GM23248 (cell line): ENCODE measurements around the gene TMA7. TPM values are rescaled to one million over a fixed set of nuclear protein-coding genes. Genes with fewer than 3 reads are reported as not detected.
"Not testable (repeated sequence)": the region's sequence is repeated elsewhere in the genome, so short reads cannot be mapped to it uniquely, and the experiment has no call there.

Source experiments
- DNase-seq: peaks from one replicate; pipeline ENCODE4 v3.0.0-alpha.2; 2015
- H2AFZ ChIP-seq: fragments of 200-600 bp; sonication (generic); 2 replicates; pipeline ENCODE4 v1.6.1; 2016; ENCODE audit warnings: antibody characterized with exemption
- H3F3A ChIP-seq: fragments of 200-600 bp; sonication (generic); 2 replicates; pipeline ENCODE4 v1.6.1; 2016; ENCODE audit warnings: mild to moderate bottlenecking, antibody characterized with exemption, mixed run types; ENCODE audit not compliant: insufficient read depth
- H3K27ac ChIP-seq: fragments of 200-600 bp; sonication (generic); 2 replicates; pipeline ENCODE4 v1.5.1; 2016; ENCODE audit warnings: mild to moderate bottlenecking
- H3K27me3 ChIP-seq: fragments of 200-600 bp; sonication (generic); replicated peaks from 2 replicates; pipeline ENCODE4 v1.6.1; 2016; ENCODE audit warnings: mild to moderate bottlenecking; ENCODE audit not compliant: insufficient read depth
- H3K36me3 ChIP-seq: fragments of 200-600 bp; sonication (generic); 2 replicates; pipeline ENCODE4 v1.6.1; 2016; ENCODE audit warnings: low read depth, mild to moderate bottlenecking
- H3K4me1 ChIP-seq: fragments of 200-600 bp; sonication (generic); 2 replicates; pipeline ENCODE4 v1.6.1; 2016; ENCODE audit warnings: mild to moderate bottlenecking; ENCODE audit not compliant: insufficient read depth
- H3K4me2 ChIP-seq: fragments of 200-600 bp; sonication (generic); one replicate; pipeline ENCODE4 v1.6.1; 2016; ENCODE audit warnings: mild to moderate bottlenecking; ENCODE audit not compliant: unreplicated experiment
- H3K4me3 ChIP-seq: fragments of 200-600 bp; sonication (generic); 2 replicates; pipeline ENCODE4 v1.5.1; 2016; ENCODE audit warnings: mild to moderate bottlenecking
- H3K79me2 ChIP-seq: fragments of 200-600 bp; sonication (generic); 2 replicates; pipeline ENCODE4 v1.6.1; 2016; ENCODE audit warnings: mild to moderate bottlenecking; ENCODE audit not compliant: insufficient read depth
- H3K9ac ChIP-seq: fragments of 200-600 bp; sonication (generic); 2 replicates; pipeline ENCODE4 v1.6.1; 2016; ENCODE audit warnings: mild to moderate bottlenecking
- H3K9me2 ChIP-seq: fragments of 200-600 bp; sonication (generic); 2 replicates; pipeline ENCODE4 v1.6.1; 2016; ENCODE audit warnings: mixed run types, mild to moderate bottlenecking, moderate library complexity; ENCODE audit not compliant: insufficient read depth
- H3K9me3 ChIP-seq: fragments of 200-600 bp; sonication (generic); one replicate; pipeline ENCODE4 v1.6.1; 2017; ENCODE audit warnings: low read depth
- H4K20me1 ChIP-seq: fragments of 200-600 bp; sonication (generic); 2 replicates; pipeline ENCODE4 v1.6.0; 2016; ENCODE audit not compliant: insufficient read depth
- EZH2 ChIP-seq: fragments of 200-600 bp; sonication (generic); IDR thresholded peaks from 2 replicates; pipeline ENCODE4 v1.6.1; 2018; ENCODE audit warnings: antibody characterized with exemption, mild to moderate bottlenecking; ENCODE audit not compliant: insufficient read depth, poor library complexity, severe bottlenecking
- EZH2phosphoT487 ChIP-seq: fragments of 200-600 bp; sonication (generic); IDR thresholded peaks from 2 replicates; pipeline ENCODE4 v1.6.1; 2018; ENCODE audit warnings: antibody characterized with exemption, moderate library complexity, mild to moderate bottlenecking, low read depth; ENCODE audit not compliant: insufficient read depth
- WGBS, 2 experiments: methylation state at CpG; one replicate each; pipeline ENCODE4 v1.1.6; 2015 to 2017; ENCODE audit warnings: low lambda C conversion rate in 2 of 2, low coverage in 1 of 2; ENCODE audit errors: missing lambda C conversion rate in 2 of 2; 5-methylcytosine and 5-hydroxymethylcytosine counted together
- in situ Hi-C: fragments of 300-500 bp; cut with MboI; formaldehyde crosslinking; loops from 2 replicates; pipeline ENCODE4 v1.15.0; 2020
- polyA plus RNA-seq: library from polyadenylated mRNA; unstranded; fragments of >200 nt; fragmentation: Nextera tagmentation; extraction: Ambion mirVana; gene quantifications from 2 replicates; pipeline ENCODE4 v1.2.1, GENCODE V29; 2016
- total RNA-seq: library from RNA; depleted of rRNA; stranded (reverse); fragments of >200 nt; shearing (Covaris generic); gene quantifications from 2 replicates; pipeline ENCODE4 v1.2.3, GENCODE V29; 2014

Gene TMA7
- total and polyA plus RNA-seq, 2 experiments from 2014 or later = 244 to 552 TPM

DNA sequence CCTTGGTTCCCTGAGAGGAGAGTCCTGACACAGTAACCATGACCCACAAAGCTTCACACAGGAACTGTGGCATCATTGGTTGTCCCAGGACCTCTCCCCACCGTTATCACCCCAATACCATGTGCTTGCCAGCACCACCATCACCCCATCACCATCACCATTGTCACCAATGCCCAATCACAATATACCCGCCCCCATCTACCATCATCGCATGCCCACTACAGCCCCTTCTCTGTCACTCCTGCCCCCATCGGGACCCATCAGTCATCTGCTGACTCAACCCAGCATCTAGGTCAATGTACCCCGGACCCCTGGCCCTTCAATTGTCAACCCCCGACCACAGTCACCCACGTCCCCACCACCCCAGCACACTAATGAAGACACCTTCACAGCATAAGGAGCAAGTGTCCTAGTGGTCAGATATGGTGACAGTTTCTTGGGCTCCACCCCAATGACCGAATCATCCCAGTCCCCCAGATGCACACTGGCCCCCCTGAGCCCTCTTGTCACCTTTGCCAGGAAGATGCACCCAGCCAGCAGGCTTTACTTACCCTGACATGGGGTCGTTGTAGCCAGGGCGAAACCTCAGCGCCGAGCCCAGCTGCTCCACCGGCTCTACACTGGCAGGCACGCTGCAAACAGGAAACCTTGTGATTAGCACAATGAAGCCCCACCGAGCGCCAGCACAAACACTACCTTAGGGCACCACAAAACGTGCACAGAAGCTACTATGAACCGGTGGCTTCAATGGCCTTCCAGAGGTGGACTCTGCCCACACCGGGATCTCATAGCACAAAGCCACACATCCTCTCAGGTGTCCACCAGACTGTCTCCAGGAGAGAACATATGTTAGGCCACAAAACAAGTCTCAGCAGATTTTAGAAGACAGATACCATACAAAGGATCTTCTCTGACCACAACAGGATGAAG is 38.8 kb downstream of the TMA7 start:
- no peak overlapping the region for H2AFZ ChIP-seq
- H3K9ac ChIP-seq = no peak overlapping the region
- DNase-seq = no peak
- in situ Hi-C loops = no loop called here
- H3K27me3 ChIP-seq = no peaks in the 10 kb centered on the region
- H3K4me2 ChIP-seq = no peak overlapping the region
- no peaks in the 10 kb centered on the region for H4K20me1 ChIP-seq
- H3K9me3 ChIP-seq = no peaks in the 10 kb centered on the region
- no peak overlapping the region for H3K27ac ChIP-seq
- H3K4me3 ChIP-seq = no peak overlapping the region
- WGBS, 2 experiments = 81 to 88% methylated on average over 18 to 19 of the region's 19 CpGs
- H3K9me2 ChIP-seq = no peaks in the 10 kb centered on the region
- H3K36me3 ChIP-seq = no peaks in the 10 kb centered on the region
- peaks cover 1% of the 10 kb centered on the region; the same call in 1 of the 2 replicates for H3F3A ChIP-seq
- TF ChIP-seq EZH2phosphoT487 (no peak), EZH2 (no peak)
- H3K79me2 ChIP-seq = no peaks in the 10 kb centered on the region
- no peaks in the 10 kb centered on the region for H3K4me1 ChIP-seq

DNA sequence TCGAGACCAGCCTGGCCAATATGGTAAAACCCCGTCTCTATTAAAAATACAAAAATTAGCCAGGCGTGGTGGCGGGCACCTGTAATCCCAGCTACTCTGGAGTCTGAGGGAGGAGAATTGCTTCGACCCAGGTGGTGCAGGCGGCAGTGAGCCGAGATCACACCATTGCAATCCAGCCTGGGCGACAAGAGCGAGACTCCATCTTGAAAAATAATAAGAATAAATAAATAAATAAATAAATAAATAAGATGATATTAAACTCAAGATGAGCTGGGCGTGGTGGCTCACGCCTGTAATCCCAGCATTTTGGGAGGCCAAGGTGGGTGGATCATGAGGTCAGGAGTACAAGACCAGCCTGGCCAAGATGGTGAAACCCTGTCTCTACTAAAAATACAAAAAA is 40.8 kb downstream of the TMA7 start:
- H3K9me3 ChIP-seq, H3K4me1 ChIP-seq, H3K4me3 ChIP-seq, H3K4me2 ChIP-seq, DNase-seq, H3K9ac ChIP-seq, H3K27me3 ChIP-seq, H3K36me3 ChIP-seq, H3K27ac ChIP-seq, H3F3A ChIP-seq, H3K79me2 ChIP-seq, H4K20me1 ChIP-seq, H3K9me2 ChIP-seq, in situ Hi-C loops, H2AFZ ChIP-seq: not testable (repeated sequence)
- WGBS, 2 experiments = 95% methylated on average over 11 of the region's 11 CpGs

DNA sequence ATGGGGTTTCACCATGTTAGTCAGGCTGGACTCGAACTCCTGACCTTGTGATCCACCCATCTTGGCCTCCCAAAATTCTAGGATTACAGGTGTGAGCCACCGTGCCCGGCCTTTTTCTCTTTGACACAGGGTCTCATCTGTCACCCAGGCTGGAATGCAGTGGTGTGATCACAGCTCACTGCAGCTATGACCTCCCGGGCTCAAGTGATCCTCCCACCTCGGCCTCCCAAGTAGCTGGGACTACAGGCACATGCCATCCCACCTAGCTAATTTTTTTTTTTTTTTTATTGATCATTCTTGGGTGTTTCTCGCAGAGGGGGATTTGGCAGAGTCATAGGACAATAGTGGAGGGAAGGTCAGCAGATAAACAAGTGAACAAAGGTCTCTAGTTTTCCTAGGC is 42.8 kb downstream of the TMA7 start:
- H3K4me3 ChIP-seq, DNase-seq, H2AFZ ChIP-seq, H3K9me3 ChIP-seq, H3K4me2 ChIP-seq, H3K4me1 ChIP-seq, H3K27me3 ChIP-seq, H3K36me3 ChIP-seq, H3K9ac ChIP-seq, in situ Hi-C loops, H3F3A ChIP-seq, H3K27ac ChIP-seq, H4K20me1 ChIP-seq, H3K79me2 ChIP-seq, H3K9me2 ChIP-seq: not testable (repeated sequence)
- WGBS, 2 experiments = 98 to 99% methylated on average over 6 of the region's 6 CpGs

DNA sequence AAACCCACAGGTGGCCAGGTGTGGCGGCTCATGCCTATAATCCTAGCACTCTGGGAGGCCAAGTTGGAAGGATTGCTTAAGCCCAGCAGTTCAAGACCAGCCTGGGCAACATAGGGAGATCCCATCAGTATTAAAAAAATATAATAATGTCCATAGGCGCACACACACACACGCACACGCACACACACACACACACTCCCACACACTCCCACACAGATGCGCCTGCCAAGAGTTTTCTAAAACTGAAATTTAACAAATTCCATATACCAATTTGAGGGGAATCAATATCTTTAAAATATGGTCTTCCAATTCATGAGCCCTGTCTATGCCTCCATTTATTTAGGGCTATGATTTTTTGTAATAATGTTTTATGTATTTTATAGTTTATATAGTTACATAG is 46.9 kb downstream of the TMA7 start:
- Histone ChIP-seq H3K36me3 (no peaks in the 10 kb centered on the region), H3F3A (no peaks in the 10 kb centered on the region), H3K9ac (no peak overlapping the region), H3K4me1 (no peaks in the 10 kb centered on the region), H3K79me2 (no peaks in the 10 kb centered on the region), H4K20me1 (no peaks in the 10 kb centered on the region), H3K27ac (no peak overlapping the region), H3K4me2 (no peak overlapping the region), H3K27me3 (no peaks in the 10 kb centered on the region), H3K9me3 (no peaks in the 10 kb centered on the region), H3K9me2 (no peaks in the 10 kb centered on the region), H3K4me3 (no peak overlapping the region), H2AFZ (no peak overlapping the region)
- DNase-seq = no peak
- TF ChIP-seq EZH2 (no peak), EZH2phosphoT487 (no peak)
- WGBS, 2 experiments = 85 to 93% methylated on average over 5 of the region's 5 CpGs
- in situ Hi-C loops = no loop called here
